Right renal pelvis (tissue), 4 donors: ENCODE data around the gene EVI5L. TPM values are rescaled to one million over a fixed set of nuclear protein-coding genes. Genes with fewer than 3 reads are reported as not detected.
"Not testable (repeated sequence)": the region's sequence is repeated elsewhere in the genome, so short reads cannot be mapped to it uniquely, and the experiment has no call there.

Experiments
- DNase-seq, 4 donors: peaks; one replicate each; pipeline ENCODE4 v3.0.0-alpha.2; 2013; ENCODE audit warnings: low read depth in 4 of 4, low spot score in 3 of 4, missing footprints in 1 of 4
- polyA plus RNA-seq, 4 donors: library from polyadenylated mRNA; unstranded; fragments of 120-200 nt; gene quantifications; one replicate each; pipeline ENCODE4 v1.2.1, GENCODE V29; 2013; ENCODE audit not compliant: insufficient read length in 4 of 4

Gene EVI5L
- polyA plus RNA-seq, 4 donors = 15.4 to 19.0 (median 16.1) TPM

- DNase-seq = no peak
Measured at GRCh38 chr19:7888145-7888825, 58.3 kb downstream of the EVI5L start, which contains the start of gene LRRC8E. Gene LRRC8E (plus strand): TSS chr19:7888510. CDS start chr19:7895604, 7,094 bp downstream.

GRCh38 chr19:7888826-7889217 is 58.8 kb downstream of the EVI5L start:
- no peak for DNase-seq

GRCh38 chr19:7893362-7894101 is 63.5 kb downstream of the EVI5L start:
- not testable (repeated sequence) for DNase-seq

GRCh38 chr19:7894612-7895309 is 64.7 kb downstream of the EVI5L start:
- no peak for DNase-seq

DNA sequence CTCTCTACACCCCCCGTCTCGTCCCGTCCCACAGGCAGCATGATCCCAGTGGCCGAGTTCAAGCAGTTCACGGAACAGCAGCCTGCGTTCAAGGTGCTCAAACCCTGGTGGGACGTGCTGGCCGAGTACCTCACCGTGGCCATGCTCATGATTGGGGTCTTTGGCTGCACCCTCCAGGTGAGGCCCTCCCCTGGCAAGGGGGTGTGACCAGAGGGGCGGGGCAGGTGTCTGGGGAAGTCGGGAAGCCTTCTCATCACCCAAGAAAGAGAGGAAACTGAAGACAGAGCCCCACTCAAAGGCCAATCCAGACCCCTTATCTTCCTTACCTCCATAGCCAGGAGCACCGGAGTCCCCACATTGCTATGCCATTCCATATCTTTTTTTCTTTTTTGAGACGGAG is 65.5 kb downstream of the EVI5L start:
- no peak for DNase-seq

- DNase-seq = no peak
Measured at GRCh38 chr19:7897292-7897691, 67.3 kb downstream of the EVI5L start.

DNA sequence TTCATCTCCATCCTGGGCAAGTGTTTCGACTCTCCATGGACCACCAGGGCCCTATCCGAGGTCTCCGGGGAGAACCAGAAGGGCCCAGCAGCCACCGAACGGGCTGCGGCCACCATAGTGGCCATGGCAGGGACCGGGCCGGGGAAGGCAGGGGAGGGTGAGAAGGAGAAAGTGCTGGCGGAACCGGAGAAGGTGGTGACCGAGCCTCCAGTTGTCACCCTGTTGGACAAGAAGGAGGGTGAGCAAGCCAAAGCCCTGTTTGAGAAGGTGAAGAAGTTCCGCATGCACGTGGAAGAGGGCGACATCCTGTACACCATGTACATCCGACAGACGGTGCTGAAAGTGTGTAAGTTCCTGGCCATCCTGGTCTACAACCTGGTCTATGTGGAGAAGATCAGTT is 68.9 kb downstream of the EVI5L start:
- DNase-seq = no peak

DNA sequence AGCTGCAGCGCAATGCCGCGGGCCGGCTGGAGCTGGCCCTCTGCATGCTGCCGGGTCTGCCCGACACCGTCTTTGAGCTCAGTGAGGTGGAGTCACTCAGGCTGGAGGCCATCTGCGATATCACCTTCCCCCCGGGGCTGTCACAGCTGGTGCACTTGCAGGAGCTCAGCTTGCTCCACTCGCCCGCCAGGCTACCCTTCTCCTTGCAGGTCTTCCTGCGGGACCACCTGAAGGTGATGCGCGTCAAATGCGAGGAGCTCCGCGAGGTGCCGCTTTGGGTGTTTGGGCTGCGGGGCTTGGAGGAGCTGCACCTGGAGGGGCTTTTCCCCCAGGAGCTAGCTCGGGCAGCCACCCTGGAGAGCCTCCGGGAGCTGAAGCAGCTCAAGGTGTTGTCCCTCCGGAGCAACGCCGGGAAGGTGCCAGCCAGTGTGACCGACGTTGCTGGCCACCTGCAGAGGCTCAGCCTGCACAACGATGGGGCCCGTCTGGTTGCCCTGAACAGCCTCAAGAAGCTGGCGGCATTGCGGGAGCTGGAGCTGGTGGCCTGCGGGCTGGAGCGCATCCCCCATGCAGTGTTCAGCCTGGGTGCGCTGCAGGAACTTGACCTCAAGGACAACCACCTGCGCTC is 69.8 kb downstream of the EVI5L start:
- no peak for DNase-seq

DNA sequence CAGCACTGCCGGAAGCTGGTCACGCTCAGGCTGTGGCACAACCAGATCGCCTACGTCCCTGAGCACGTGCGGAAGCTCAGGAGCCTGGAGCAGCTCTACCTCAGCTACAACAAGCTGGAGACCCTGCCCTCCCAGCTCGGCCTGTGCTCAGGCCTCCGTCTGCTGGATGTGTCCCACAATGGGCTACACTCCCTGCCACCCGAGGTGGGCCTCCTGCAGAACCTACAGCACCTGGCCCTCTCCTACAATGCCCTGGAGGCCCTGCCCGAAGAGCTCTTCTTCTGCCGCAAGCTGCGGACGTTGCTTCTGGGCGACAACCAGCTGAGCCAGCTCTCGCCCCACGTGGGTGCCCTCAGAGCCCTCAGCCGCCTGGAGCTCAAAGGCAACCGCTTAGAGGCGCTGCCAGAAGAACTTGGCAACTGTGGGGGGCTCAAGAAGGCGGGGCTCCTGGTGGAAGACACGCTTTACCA is 70.4 kb downstream of the EVI5L start:
- DNase-seq = no peak

DNA sequence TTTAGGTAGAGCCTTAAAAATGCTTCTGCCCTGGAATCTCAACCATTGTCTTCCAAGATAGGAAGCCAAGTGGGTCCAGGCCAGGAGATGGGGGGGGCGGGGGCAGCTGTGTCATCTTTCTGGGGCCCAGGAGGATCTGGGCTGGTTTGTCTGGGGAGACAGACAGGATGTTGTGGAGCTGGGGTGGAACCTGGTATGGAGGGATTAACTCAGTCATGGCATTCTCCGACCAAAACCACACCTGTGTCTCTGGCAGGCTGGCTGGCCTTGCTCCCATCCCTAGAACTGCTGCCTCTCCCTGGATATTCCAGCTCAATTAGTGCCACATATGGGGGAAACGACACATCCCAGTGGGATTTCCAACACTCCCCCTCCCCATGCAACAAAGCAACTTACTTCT is 70.9 kb downstream of the EVI5L start:
- DNase-seq = no peak

DNA sequence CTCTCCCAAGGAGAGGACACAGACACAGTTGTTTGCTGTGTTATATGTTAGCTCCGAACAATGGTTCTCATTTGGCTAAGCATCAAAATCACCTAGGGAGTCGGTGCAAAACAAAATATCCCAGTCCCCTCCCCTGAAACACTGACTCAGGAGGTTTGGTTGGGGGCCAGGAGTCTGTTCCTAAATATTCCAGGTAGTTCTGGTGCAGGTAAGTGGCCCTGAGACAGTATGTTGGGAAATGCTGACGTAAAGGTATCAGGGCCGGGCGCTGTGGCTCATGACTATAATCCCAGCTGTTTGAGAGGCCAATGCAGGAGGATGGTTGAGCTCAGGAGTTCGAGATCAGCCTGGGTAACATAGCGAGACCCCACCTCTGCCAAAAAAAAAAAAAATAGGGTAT is 71.3 kb downstream of the EVI5L start:
- no peak for DNase-seq

DNA sequence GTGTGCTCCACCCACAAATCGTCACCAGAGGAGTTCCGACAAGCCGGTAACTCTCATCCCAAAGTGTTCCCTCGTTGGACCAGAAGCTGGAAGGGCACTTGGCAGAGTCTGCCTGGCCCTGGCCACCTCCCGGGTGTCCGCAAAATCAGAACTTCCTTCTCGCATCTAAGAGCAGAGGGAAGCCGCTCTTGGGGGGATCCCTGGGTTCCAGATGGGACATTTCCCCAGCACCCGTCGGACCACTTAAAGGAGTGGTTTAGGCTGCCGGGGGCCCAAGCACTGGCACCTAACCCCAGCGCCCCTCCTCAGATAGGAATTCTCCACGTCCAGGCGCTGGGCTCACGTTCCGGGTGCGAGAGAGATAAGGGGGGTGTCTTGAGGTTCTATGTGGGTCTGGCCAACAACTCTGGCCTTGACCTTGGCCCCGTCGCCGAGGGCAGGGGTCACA is 72.8 kb downstream of the EVI5L start:
- DNase-seq = no peak

- DNase-seq = peak; percentile 99 to 100 (median 100)
Measured at GRCh38 chr19:7903244-7904073, 73.4 kb downstream of the EVI5L start, which contains the start of gene MAP2K7. Gene MAP2K7 (plus strand): TSS chr19:7903877. CDS start chr19:7903945, 68 bp downstream.

- DNase-seq = no peak
Measured at GRCh38 chr19:7904074-7905020, 74.3 kb downstream of the EVI5L start.

DNA sequence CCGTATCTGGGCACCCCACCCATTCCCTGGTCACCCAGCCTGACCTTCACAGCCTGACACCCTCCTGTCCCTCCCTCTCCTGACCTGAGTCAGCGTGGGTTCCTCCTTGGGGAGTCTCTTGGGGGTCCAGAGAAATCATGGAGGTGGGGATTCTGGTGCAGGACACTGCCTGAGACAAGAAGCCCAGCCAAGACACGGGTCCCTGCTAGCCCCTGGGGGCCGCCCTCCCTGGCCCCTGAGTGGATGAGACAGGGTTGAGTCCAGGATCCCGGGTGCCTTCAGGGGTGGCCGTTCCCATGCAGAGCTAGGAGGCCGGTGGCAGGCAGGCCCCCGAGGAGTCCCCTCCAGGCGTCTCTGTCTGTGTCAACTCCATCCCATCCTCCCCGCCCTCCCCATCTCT is 75.2 kb downstream of the EVI5L start:
- no peak for DNase-seq

- DNase-seq = no peak
Measured at GRCh38 chr19:7905859-7906258, 75.8 kb downstream of the EVI5L start.

DNA sequence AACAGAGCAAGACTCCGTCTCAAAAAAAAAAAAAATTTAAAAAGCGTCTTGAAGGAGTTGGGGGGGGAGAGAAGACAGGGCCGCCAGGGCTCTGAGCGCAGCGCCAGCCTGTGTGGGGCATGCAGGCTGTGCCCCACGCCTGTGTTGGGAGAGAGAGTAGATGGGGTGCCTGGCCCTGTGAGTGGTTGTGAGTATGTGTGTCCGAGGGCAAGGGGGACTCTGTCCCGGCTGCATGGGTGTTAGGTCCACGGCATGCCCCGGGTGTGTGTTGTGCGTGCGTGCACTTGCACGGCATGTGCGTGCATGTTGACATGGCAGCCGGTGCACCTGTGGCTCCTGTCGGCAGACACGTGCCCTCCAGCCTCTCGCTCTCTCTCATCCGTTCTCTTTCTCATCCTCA is 77.1 kb downstream of the EVI5L start:
- no peak for DNase-seq

- no peak for DNase-seq
Measured at GRCh38 chr19:7907544-7907943, 77.5 kb downstream of the EVI5L start.
